ENCODE data around the gene IQCB1. TPM values are rescaled to one million over a fixed set of nuclear protein-coding genes. Genes with fewer than 3 reads are reported as not detected.

The IQCB1 gene
- total and polyA plus RNA-seq, 3 donors from 2014 or later = 33.6 to 39.3 (median 37.0) TPM

DNA sequence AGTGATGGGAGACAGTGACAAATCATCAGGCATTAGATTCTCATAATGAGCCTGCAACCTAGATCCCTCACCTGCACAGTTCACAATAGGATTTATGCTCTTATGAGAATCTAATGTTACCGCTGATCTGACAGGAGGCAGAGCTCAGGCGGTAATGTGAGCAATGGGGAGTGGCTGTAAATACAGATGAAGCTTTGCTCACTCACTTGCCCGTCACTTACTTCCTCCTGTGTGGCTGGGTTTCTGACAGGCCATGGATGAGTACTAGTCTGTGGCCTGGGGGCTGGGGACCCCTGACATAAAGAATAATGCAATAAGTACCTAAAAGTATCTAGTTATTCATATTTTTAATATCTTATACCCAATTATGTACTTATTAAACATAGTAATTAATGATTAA is 15.6 kb downstream of the IQCB1 start:
- intact Hi-C loops (cut with DNase I; ENCODE audit: low total_unique reads) = no loop called here
- Histone ChIP-seq H3K36me3 (ENCODE audit: low read depth, missing control alignments) (peaks cover 6% of the 10 kb centered on the region), H3K27ac (no peak overlapping the region), H3K4me1 (no peaks in the 10 kb centered on the region), H3K9me3 (no peaks in the 10 kb centered on the region), H3K4me3 (no peak overlapping the region), H3K27me3 (no peaks in the 10 kb centered on the region)
- WGBS, 2 donors = 97 to 98% methylated on average over 3 of the region's 3 CpGs
- DNase-seq = no peak
- TF ChIP-seq, protein P1, sequence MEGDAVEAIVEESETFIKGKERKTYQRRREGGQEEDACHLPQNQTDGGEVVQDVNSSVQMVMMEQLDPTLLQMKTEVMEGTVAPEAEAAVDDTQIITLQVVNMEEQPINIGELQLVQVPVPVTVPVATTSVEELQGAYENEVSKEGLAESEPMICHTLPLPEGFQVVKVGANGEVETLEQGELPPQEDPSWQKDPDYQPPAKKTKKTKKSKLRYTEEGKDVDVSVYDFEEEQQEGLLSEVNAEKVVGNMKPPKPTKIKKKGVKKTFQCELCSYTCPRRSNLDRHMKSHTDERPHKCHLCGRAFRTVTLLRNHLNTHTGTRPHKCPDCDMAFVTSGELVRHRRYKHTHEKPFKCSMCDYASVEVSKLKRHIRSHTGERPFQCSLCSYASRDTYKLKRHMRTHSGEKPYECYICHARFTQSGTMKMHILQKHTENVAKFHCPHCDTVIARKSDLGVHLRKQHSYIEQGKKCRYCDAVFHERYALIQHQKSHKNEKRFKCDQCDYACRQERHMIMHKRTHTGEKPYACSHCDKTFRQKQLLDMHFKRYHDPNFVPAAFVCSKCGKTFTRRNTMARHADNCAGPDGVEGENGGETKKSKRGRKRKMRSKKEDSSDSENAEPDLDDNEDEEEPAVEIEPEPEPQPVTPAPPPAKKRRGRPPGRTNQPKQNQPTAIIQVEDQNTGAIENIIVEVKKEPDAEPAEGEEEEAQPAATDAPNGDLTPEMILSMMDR (IDR thresholded peaks at IDR 0.05) = no peak
- no peak for TF ChIP-seq POLR2A (IDR thresholded peaks at IDR 0.05)

DNA sequence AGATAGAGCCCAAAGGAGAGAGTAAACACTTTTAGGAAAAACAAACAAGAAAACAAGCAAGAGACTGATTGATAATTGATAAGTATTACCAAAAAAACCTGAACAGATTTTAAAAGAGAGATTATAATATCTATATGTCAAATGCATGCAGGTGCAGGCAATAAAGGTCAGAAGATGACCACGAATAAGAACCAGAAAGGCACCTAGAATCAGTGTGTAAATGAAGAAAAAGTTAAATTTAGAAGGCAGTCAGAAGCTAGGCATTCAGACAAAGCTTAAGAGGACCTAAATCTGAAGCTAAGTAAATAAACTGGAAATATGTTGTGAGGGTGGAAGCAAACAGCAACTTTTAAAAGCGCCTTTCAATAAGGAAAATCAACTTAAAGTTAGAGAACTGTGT is 16.3 kb downstream of the IQCB1 start:
- WGBS, 2 donors = 85 to 94% methylated on average over 2 of the region's 2 CpGs
- Histone ChIP-seq H3K9me3 (no peaks in the 10 kb centered on the region), H3K36me3 (ENCODE audit: low read depth, missing control alignments) (peaks cover 6% of the 10 kb centered on the region), H3K27ac (no peak overlapping the region), H3K4me1 (no peaks in the 10 kb centered on the region), H3K27me3 (no peaks in the 10 kb centered on the region), H3K4me3 (no peak overlapping the region)
- intact Hi-C loops (cut with DNase I; ENCODE audit: low total_unique reads) = no loop called here
- DNase-seq = no peak
- no peak for TF ChIP-seq POLR2A (IDR thresholded peaks at IDR 0.05)
- TF ChIP-seq, protein P1 (IDR thresholded peaks at IDR 0.05) = no peak

DNA sequence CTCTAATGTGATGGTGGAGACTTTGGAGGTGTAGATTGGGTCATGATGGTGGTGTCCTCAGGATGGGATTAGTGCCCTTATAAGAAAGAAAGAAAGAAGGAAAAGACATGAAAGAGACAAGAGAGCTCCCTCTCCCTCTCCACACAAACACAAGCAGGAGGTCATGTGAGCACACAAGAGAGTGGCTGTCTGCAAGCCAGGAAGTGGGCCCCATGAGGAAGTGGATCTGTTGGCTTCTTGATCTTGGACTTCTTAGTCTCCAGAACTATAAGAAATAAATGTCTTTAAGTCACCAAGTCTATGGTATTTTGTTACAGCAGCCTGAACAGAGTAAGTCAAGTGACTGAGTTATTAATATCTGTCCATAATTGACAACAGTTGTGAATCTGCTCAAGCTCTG is 17.1 kb downstream of the IQCB1 start:
- Histone ChIP-seq H3K4me1 (no peaks in the 10 kb centered on the region), H3K27ac (no peak overlapping the region), H3K4me3 (no peak overlapping the region), H3K36me3 (ENCODE audit: low read depth, missing control alignments) (peaks cover 6% of the 10 kb centered on the region), H3K27me3 (no peaks in the 10 kb centered on the region), H3K9me3 (no peaks in the 10 kb centered on the region)
- no peak for TF ChIP-seq POLR2A (IDR thresholded peaks at IDR 0.05)
- TF ChIP-seq, protein P1 (IDR thresholded peaks at IDR 0.05) = no peak
- DNase-seq = no peak
- intact Hi-C loops (cut with DNase I; ENCODE audit: low total_unique reads) = no loop called here

DNA sequence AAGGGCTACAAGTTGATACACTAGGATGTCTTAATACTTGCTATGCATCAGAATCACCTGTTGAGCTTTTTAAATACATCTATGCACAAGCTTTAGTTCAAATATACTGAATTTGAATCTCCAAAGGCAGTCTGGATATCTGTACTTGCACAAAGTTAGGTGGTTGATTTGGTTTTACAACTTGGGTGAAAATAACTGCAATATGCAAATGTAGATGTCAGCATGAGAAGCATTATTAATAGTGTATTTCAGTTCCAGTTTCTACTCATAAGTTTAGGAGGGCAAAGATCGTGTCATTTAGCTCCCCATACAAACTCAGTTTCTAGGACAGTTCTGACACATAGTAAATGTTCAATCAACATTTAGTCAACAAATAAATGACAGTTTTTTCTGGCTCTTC is 25.6 kb downstream of the IQCB1 start:
- no peak overlapping the region for H3K27ac ChIP-seq
- DNase-seq = no peak
- no peaks in the 10 kb centered on the region for H3K27me3 ChIP-seq
- H3K9me3 ChIP-seq = no peaks in the 10 kb centered on the region
- H3K36me3 ChIP-seq (ENCODE audit: low read depth, missing control alignments) = no peaks in the 10 kb centered on the region
- no peaks in the 10 kb centered on the region for H3K4me1 ChIP-seq
- no peak overlapping the region for H3K4me3 ChIP-seq
- 0% methylated on average over 1 of the region's 1 CpG for WGBS, 2 donors
- TF ChIP-seq POLR2A (IDR thresholded peaks at IDR 0.05) = no peak
- intact Hi-C loops (cut with DNase I; ENCODE audit: low total_unique reads) = no loop called here

DNA sequence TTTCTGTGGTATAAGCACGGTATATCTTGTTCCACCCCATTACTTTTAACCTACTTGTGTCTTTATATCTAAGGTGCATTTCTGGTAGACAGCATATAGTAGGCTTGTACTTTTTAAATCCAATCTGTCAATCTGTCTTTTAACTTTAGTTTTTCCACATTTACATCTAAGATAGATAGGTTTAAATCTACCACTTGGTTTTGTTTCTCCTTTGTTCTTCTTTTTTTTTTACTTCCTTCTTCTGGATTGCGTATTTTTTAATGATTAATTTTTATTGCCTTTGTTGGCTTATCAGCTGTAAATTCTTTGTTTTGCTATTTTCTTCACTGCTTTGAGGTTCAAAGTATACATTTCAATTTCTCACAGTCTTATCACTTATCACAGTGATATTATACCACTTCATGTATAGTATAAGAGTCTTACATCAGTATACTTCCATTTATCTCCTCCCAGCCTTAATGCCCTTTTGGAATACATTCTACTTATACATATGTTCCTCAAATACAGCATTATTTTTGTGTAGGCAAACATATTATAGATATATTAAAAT is 31.0 kb downstream of the IQCB1 start:
- Histone ChIP-seq H3K27ac (no peak overlapping the region), H3K4me3 (no peak overlapping the region), H3K4me1 (no peaks in the 10 kb centered on the region), H3K36me3 (ENCODE audit: low read depth, missing control alignments) (no peaks in the 10 kb centered on the region), H3K27me3 (no peaks in the 10 kb centered on the region), H3K9me3 (no peaks in the 10 kb centered on the region)
- 94% methylated on average over 2 of the region's 2 CpGs for WGBS, 2 donors
- no peak for DNase-seq
- TF ChIP-seq, protein P1 (IDR thresholded peaks at IDR 0.05) = no peak
- no peak for TF ChIP-seq POLR2A (IDR thresholded peaks at IDR 0.05)
- intact Hi-C loops (cut with DNase I; ENCODE audit: low total_unique reads) = no loop called here
